ENCODE data around the gene KIF4B. TPM values are rescaled to one million over a fixed set of nuclear protein-coding genes. Genes with fewer than 3 reads are reported as not detected.

KIF4B gene
- polyA plus RNA-seq, 1 donor (not counting 4 experiments of a cell fraction or from before 2014, with no cell fraction given): not detected

GRCh38 chr5:155046591-155046990 is 33.0 kb downstream of the KIF4B start:
- no peaks in the 10 kb centered on the region for H3K27me3 ChIP-seq (ENCODE audit: control insufficient read depth, extremely low read depth, insufficient read depth, low read length)

GRCh38 chr5:155047818-155048217 is 34.3 kb downstream of the KIF4B start:
- FAIRE-seq (no peak), DNase-seq (ENCODE audit: low read depth, low spot score) (no peak)
- no peak overlapping the region for H3K4me2 ChIP-seq (ENCODE audit: control insufficient read depth, extremely low read depth, insufficient read depth, low read depth, low read length)
- no peaks in the 10 kb centered on the region for H3K27me3 ChIP-seq (ENCODE audit: control insufficient read depth, extremely low read depth, insufficient read depth, low read length)
- no peaks in the 10 kb centered on the region for H3K79me2 ChIP-seq (ENCODE audit: control insufficient read depth, insufficient read depth, low read length)
- no peaks in the 10 kb centered on the region for H4K20me1 ChIP-seq (ENCODE audit: control insufficient read depth, extremely low read depth, insufficient read depth, low read length)
- no peaks in the 10 kb centered on the region for H3K9me3 ChIP-seq (ENCODE audit: control insufficient read depth, low read depth, low read length)
- H3K4me3 ChIP-seq (ENCODE audit: control insufficient read depth in 2 of 3, extremely low read depth in 1 of 3, insufficient read depth in 2 of 3, low read depth in 1 of 3, low read length in 3 of 3): no peak overlapping the region
- H2AFZ ChIP-seq (ENCODE audit: control insufficient read depth, low read length): no peak overlapping the region
- no peaks in the 10 kb centered on the region for H3K36me3 ChIP-seq (ENCODE audit: control insufficient read depth in 2 of 2, extremely low read depth in 1 of 2, insufficient read depth in 2 of 2, low read length in 2 of 2)
- no peaks in the 10 kb centered on the region for H3K4me1 ChIP-seq (ENCODE audit: control insufficient read depth, extremely low read depth, insufficient read depth, low read length)
- dilution Hi-C loops (cut with MboI; ENCODE audit: extremely low pct_ligation_motif_present, low sequenced_read_pairs): no loop called here
- H3K27ac ChIP-seq (ENCODE audit: control insufficient read depth, insufficient read depth, low read length): no peak overlapping the region
- H3K9me1 ChIP-seq (ENCODE audit: control insufficient read depth, extremely low read depth, insufficient read depth, low read length): no peaks in the 10 kb centered on the region
- no peak for TF ChIP-seq CTCF (optimal IDR thresholded peaks at IDR 0.05 in 1 of 3, IDR thresholded peaks at IDR 0.05 in 1 of 3, conservative IDR thresholded peaks at IDR 0.05 in 1 of 3; ENCODE audit: extremely low read depth in 1 of 3, insufficient read depth in 2 of 3, low read length in 3 of 3)
- no peak for TF ChIP-seq EZH2 (IDR thresholded peaks at IDR 0.05; ENCODE audit: low read length)
- no peak overlapping the region for H3K9ac ChIP-seq (ENCODE audit: control insufficient read depth, extremely low read depth, insufficient read depth, low read length)

More at GRCh38 chr5:155046591-155046990, 33.0 kb downstream of the KIF4B start:
- dilution Hi-C loops (cut with MboI; ENCODE audit: extremely low pct_ligation_motif_present, low sequenced_read_pairs): no loop called here
- H3K79me2 ChIP-seq (ENCODE audit: control insufficient read depth, insufficient read depth, low read length): no peaks in the 10 kb centered on the region
- no peaks in the 10 kb centered on the region for H4K20me1 ChIP-seq (ENCODE audit: control insufficient read depth, extremely low read depth, insufficient read depth, low read length)
- H3K4me2 ChIP-seq (ENCODE audit: control insufficient read depth, extremely low read depth, insufficient read depth, low read depth, low read length): no peak overlapping the region
- no peak overlapping the region for H3K27ac ChIP-seq (ENCODE audit: control insufficient read depth, insufficient read depth, low read length)
- H3K9me1 ChIP-seq (ENCODE audit: control insufficient read depth, extremely low read depth, insufficient read depth, low read length): no peaks in the 10 kb centered on the region
- H3K9ac ChIP-seq (ENCODE audit: control insufficient read depth, extremely low read depth, insufficient read depth, low read length): no peak overlapping the region
- DNase-seq (ENCODE audit: low read depth, low spot score): no peak
- no peaks in the 10 kb centered on the region for H3K36me3 ChIP-seq (ENCODE audit: control insufficient read depth in 2 of 2, extremely low read depth in 1 of 2, insufficient read depth in 2 of 2, low read length in 2 of 2)
- FAIRE-seq: no peak
- H3K4me3 ChIP-seq (ENCODE audit: control insufficient read depth in 2 of 3, extremely low read depth in 1 of 3, insufficient read depth in 2 of 3, low read depth in 1 of 3, low read length in 3 of 3): no peak overlapping the region
- no peak overlapping the region for H2AFZ ChIP-seq (ENCODE audit: control insufficient read depth, low read length)
- H3K9me3 ChIP-seq (ENCODE audit: control insufficient read depth, low read depth, low read length): no peaks in the 10 kb centered on the region
- no peak for TF ChIP-seq CTCF (optimal IDR thresholded peaks at IDR 0.05 in 1 of 3, IDR thresholded peaks at IDR 0.05 in 1 of 3, conservative IDR thresholded peaks at IDR 0.05 in 1 of 3; ENCODE audit: extremely low read depth in 1 of 3, insufficient read depth in 2 of 3, low read length in 3 of 3)
- TF ChIP-seq EZH2 (IDR thresholded peaks at IDR 0.05; ENCODE audit: low read length): no peak
- H3K4me1 ChIP-seq (ENCODE audit: control insufficient read depth, extremely low read depth, insufficient read depth, low read length): no peaks in the 10 kb centered on the region

Measured in keratinocyte (primary cell).